Left ventricle myocardium superior (tissue), 1 donor: ENCODE measurements around the gene WDR7. TPM values are rescaled to one million over a fixed set of nuclear protein-coding genes. Genes with fewer than 3 reads are reported as not detected.

Source experiments
- ATAC-seq: fragments of 200-7000 bp; cut with Tn5 transposase; one replicate; pipeline ENCODE4 v1.9.1; 2020; ENCODE audit warnings: mild to moderate bottlenecking, moderate library complexity
- DNase-seq: peaks from one replicate; pipeline ENCODE4 v3.0.0-alpha.2; 2020
- intact Hi-C: fragments of 100-400 bp; cut with micrococcal nuclease; formaldehyde crosslinking; loops from one replicate; pipeline ENCODE4 v1.11.0; 2022
- total RNA-seq: library from RNA; stranded (reverse); fragmentation: NEBNext Ultra II Directional; extraction: Animal tissue kit (Norgen Biotek cat#: 25700); gene quantifications from one replicate; pipeline ENCODE4 v1.2.1, GENCODE V29; 2021
- donor health status: DM: no; HTN: yes; CAD: no; lungs with severe emphysema.

Gene WDR7
- total RNA-seq, 1 donor from 2014 or later = 25.8 TPM

- intact Hi-C loops = no loop called here
- no peak for DNase-seq
- no peak for ATAC-seq
These were observed 397.7 kb downstream of the WDR7 start for GRCh38 chr18:57048859-57049258.

- intact Hi-C loops = no loop called here
- ATAC-seq = no peak
- no peak for DNase-seq
These were observed 399.3 kb downstream of the WDR7 start for GRCh38 chr18:57050310-57050949.

- no peak for ATAC-seq
- no peak for DNase-seq
- intact Hi-C loops = no loop called here
These were observed 400.0 kb downstream of the WDR7 start for GRCh38 chr18:57051021-57051656.

- ATAC-seq = no peak
- intact Hi-C loops = no loop called here
- no peak for DNase-seq
These were observed 400.5 kb downstream of the WDR7 start for GRCh38 chr18:57051657-57052044.

- DNase-seq (no peak), ATAC-seq (no peak)
- intact Hi-C loops = no loop called here
These were observed 401.0 kb downstream of the WDR7 start for GRCh38 chr18:57052173-57052572.

GRCh38 chr18:57052759-57053158, 401.6 kb downstream of the WDR7 start:
- DNase-seq (no peak), ATAC-seq (no peak)
- intact Hi-C loops = no loop called here

GRCh38 chr18:57054891-57055290, 403.7 kb downstream of the WDR7 start:
- intact Hi-C loops = no loop called here
- DNase-seq (no peak), ATAC-seq (no peak)

- DNase-seq (no peak), ATAC-seq (no peak)
- intact Hi-C loops = no loop called here
These were observed 406.7 kb downstream of the WDR7 start for GRCh38 chr18:57057890-57058289.

GRCh38 chr18:57058734-57059133, 407.6 kb downstream of the WDR7 start:
- no peak for ATAC-seq
- no peak for DNase-seq
- intact Hi-C loops = no loop called here

GRCh38 chr18:57059366-57059765, 408.2 kb downstream of the WDR7 start:
- ATAC-seq = no peak

GRCh38 chr18:57060814-57061213, 409.7 kb downstream of the WDR7 start:
- intact Hi-C loops = no loop called here
- ATAC-seq = no peak
- no peak for DNase-seq

More at GRCh38 chr18:57059366-57059765, 408.2 kb downstream of the WDR7 start:
- intact Hi-C loops = no loop called here
- no peak for DNase-seq

- intact Hi-C loops = no loop called here
- DNase-seq (no peak), ATAC-seq (no peak)
These were observed 411.0 kb downstream of the WDR7 start for GRCh38 chr18:57062178-57062577.

- intact Hi-C loops = no loop called here
- DNase-seq (no peak), ATAC-seq (no peak)
These were observed 411.7 kb downstream of the WDR7 start for GRCh38 chr18:57062844-57063243.

- DNase-seq = no peak
- intact Hi-C loops = no loop called here
- no peak for ATAC-seq
These were observed 412.5 kb downstream of the WDR7 start for GRCh38 chr18:57063601-57064103.

GRCh38 chr18:57073501-57074187, 422.5 kb downstream of the WDR7 start:
- intact Hi-C loops = no loop called here
- DNase-seq (no peak), ATAC-seq (no peak)

- DNase-seq (no peak), ATAC-seq (no peak)
- intact Hi-C loops = no loop called here
These were observed 424.7 kb downstream of the WDR7 start for GRCh38 chr18:57075716-57076400.

GRCh38 chr18:57077005-57077765, 426.0 kb downstream of the WDR7 start:
- DNase-seq (no peak), ATAC-seq (no peak)
- intact Hi-C loops = no loop called here

- no peak for DNase-seq
- intact Hi-C loops = no loop called here
- ATAC-seq = no peak
These were observed 426.8 kb downstream of the WDR7 start for GRCh38 chr18:57077786-57078552.
